GM12891 (cell line): ENCODE measurements around the gene SLC22A14.

ENCODE experiments used
- DNase-seq: peaks from one replicate; pipeline ENCODE4 v3.0.0; 2011; ENCODE audit warnings: low spot score; ENCODE audit not compliant: insufficient read length
- FAIRE-seq: peaks from 2 replicates; lab custom pipeline; 2011; peaks lifted over from hg19 to GRCh38; lab: Jason Lieb, UNC
- PAX5 ChIP-seq: IDR thresholded peaks from 2 replicates; pipeline ENCODE4 v1.6.1; 2011; ENCODE audit warnings: low read length, moderate library complexity, mild to moderate bottlenecking; ENCODE audit not compliant: insufficient read depth, severe bottlenecking
- POLR2A ChIP-seq: IDR thresholded peaks from 2 replicates; pipeline ENCODE4 v1.6.1; 2011; ENCODE audit warnings: low read depth, low read length, control low read depth
- POLR2AphosphoS5 ChIP-seq: IDR thresholded peaks from 2 replicates; pipeline ENCODE4 v1.6.1; 2011; ENCODE audit warnings: low read depth, low read length, control low read depth
- POU2F2 ChIP-seq: IDR thresholded peaks from 2 replicates; pipeline ENCODE4 v1.6.1; 2011; ENCODE audit warnings: low read depth, mild to moderate bottlenecking, control low read depth, low read length, moderate library complexity
- SPI1 ChIP-seq: IDR thresholded peaks from 2 replicates; pipeline ENCODE4 v1.6.1; 2011; ENCODE audit warnings: low read depth, low read length, control low read depth
- TAF1 ChIP-seq: IDR thresholded peaks from 2 replicates; pipeline ENCODE4 v1.6.1; 2011; ENCODE audit warnings: low read depth, low read length, control low read depth

Gene SLC22A14

GRCh38 chr3:38345879-38346586 is 63.9 kb downstream of the SLC22A14 start:
- no peak for DNase-seq
- no peak for FAIRE-seq
- no peak for TF ChIP-seq TAF1

GRCh38 chr3:38346587-38347410 is 64.7 kb downstream of the SLC22A14 start, which contains the start of gene XYLB:
XYLB (plus strand) TSS chr3:38346785; CDS start chr3:38346869, 84 bp downstream.
- peak; percentile 89 for DNase-seq
- TF ChIP-seq PAX5 (peak; percentile 89), POU2F2 (no peak)
- peak; percentile 97 for FAIRE-seq

- FAIRE-seq = no peak
- no peak for TF ChIP-seq POU2F2
- TF ChIP-seq POLR2AphosphoS5 = no peak
- TF ChIP-seq TAF1 = no peak
- no peak for TF ChIP-seq SPI1
- no peak for TF ChIP-seq POLR2A
- no peak for TF ChIP-seq PAX5
- DNase-seq = no peak
Observed at GRCh38 chr3:38347421-38348200, 65.5 kb downstream of the SLC22A14 start.

- DNase-seq = no peak
- no peak for FAIRE-seq
- no peak for TF ChIP-seq POLR2A
- no peak for TF ChIP-seq PAX5
- TF ChIP-seq SPI1 = 0 out of 2 replicates have a peak, but pooled peaks have one; percentile 15
- TF ChIP-seq POU2F2 = no peak
Observed at GRCh38 chr3:38348903-38349302, 66.8 kb downstream of the SLC22A14 start.

GRCh38 chr3:38349684-38350359 is 67.7 kb downstream of the SLC22A14 start:
- FAIRE-seq (no peak), DNase-seq (no peak)
- TF ChIP-seq SPI1 (peak; percentile 30), TAF1 (no peak), PAX5 (no peak), POLR2A (no peak), POLR2AphosphoS5 (no peak)

- DNase-seq (no peak), FAIRE-seq (no peak)
- TF ChIP-seq TAF1 (no peak), PAX5 (no peak), POLR2AphosphoS5 (no peak), POU2F2 (no peak), POLR2A (no peak), SPI1 (no peak)
Observed at GRCh38 chr3:38353151-38353550, 71.1 kb downstream of the SLC22A14 start.

- DNase-seq (no peak), FAIRE-seq (no peak)
- TF ChIP-seq SPI1 (no peak), POLR2AphosphoS5 (no peak), PAX5 (no peak), TAF1 (no peak), POLR2A (no peak), POU2F2 (no peak)
Observed at GRCh38 chr3:38354588-38355330, 72.7 kb downstream of the SLC22A14 start.

GRCh38 chr3:38359038-38359437 is 76.9 kb downstream of the SLC22A14 start:
- DNase-seq = no peak
- no peak for TF ChIP-seq POLR2AphosphoS5
- no peak for TF ChIP-seq POLR2A
- no peak for TF ChIP-seq SPI1
- no peak for TF ChIP-seq PAX5
- no peak for TF ChIP-seq POU2F2
- FAIRE-seq = no peak

GRCh38 chr3:38360345-38360744 is 78.3 kb downstream of the SLC22A14 start:
- no peak for FAIRE-seq
- DNase-seq = no peak
- no peak for TF ChIP-seq POU2F2
- no peak for TF ChIP-seq PAX5
- no peak for TF ChIP-seq POLR2AphosphoS5
- TF ChIP-seq POLR2A = no peak
- no peak for TF ChIP-seq SPI1
- no peak for TF ChIP-seq TAF1
